ENCODE data around the gene SLC25A33.
A peak's percentile ranks its signal among the peaks of the same experiment; 100 is the strongest.

SLC25A33 gene

GRCh38 chr1:9561429-9561828 is 22.2 kb downstream of the SLC25A33 start:
- H3K9me3 ChIP-seq (ENCODE audit: control insufficient read depth, insufficient read depth, low read depth, low read length): no peaks in the 10 kb centered on the region
- H3K36me3 ChIP-seq (ENCODE audit: control insufficient read depth in 2 of 2, insufficient read depth in 1 of 2, low read length in 2 of 2): peaks cover 3 to 33% of the 10 kb centered on the region in 2 experiments; a peak in 2 of 3 replicates
- no peak overlapping the region for H3K4me3 ChIP-seq (ENCODE audit: low read depth, low read length)
- ChIA-PET POLR2A (interaction anchor here (0.7 to 1.1 kb wide), 2 partner anchors 20 to 22 kb away, joined by 3 to 8 read pairs; partner anchors contain the start of gene SLC25A33), CTCF (interaction anchor here (1.5 kb wide), 1 partner anchor 15 kb away, joined by 3 read pairs; no protein-coding TSS in a partner anchor)
- H3K4me1 ChIP-seq (ENCODE audit: control insufficient read depth, insufficient read depth, low read length): peaks cover 4% of the 10 kb centered on the region; the same call in 1 of the 2 replicates
- peak overlapping the region; percentile 35 for H3K27ac ChIP-seq (ENCODE audit: extremely low read depth, low read depth, low read length)
- no peak for TF ChIP-seq FEZF1 (tag by site-specific recombination; IDR thresholded peaks at IDR 0.05)
- TF ChIP-seq ZNF175 (tag by site-specific recombination; IDR thresholded peaks at IDR 0.05): no peak
- no peak for TF ChIP-seq ZNF513 (tag by site-specific recombination; IDR thresholded peaks at IDR 0.05)
- no peak for TF ChIP-seq ZNF132 (tag by site-specific recombination; IDR thresholded peaks at IDR 0.05; ENCODE audit: borderline replicate concordance)
- TF ChIP-seq ZNF660 (tag by site-specific recombination; IDR thresholded peaks at IDR 0.05): peak; percentile 69; the same call in 1 of the 2 replicates
- TF ChIP-seq MZF1 (tag by site-specific recombination; IDR thresholded peaks at IDR 0.05; ENCODE audit: borderline replicate concordance): peak; percentile 46; the same call in 1 of the 2 replicates
- no peak for TF ChIP-seq ZNF488 (tag by site-specific recombination; IDR thresholded peaks at IDR 0.05)
- TF ChIP-seq ZBTB8A (tag by site-specific recombination; IDR thresholded peaks at IDR 0.05): 0 out of 2 replicates have a peak, but pooled peaks have one; percentile 21
- TF ChIP-seq ZNF324 (tag by site-specific recombination; IDR thresholded peaks at IDR 0.05): no peak
- no peak; the same call in none of the 2 replicates for TF ChIP-seq ZNF549 (tag by site-specific recombination; IDR thresholded peaks at IDR 0.05)
- peak; percentile 56; the same call in 1 of the 2 replicates for TF ChIP-seq ZNF366 (tag by site-specific recombination; conservative IDR thresholded peaks at IDR 0.05)
- TF ChIP-seq, protein P1, sequence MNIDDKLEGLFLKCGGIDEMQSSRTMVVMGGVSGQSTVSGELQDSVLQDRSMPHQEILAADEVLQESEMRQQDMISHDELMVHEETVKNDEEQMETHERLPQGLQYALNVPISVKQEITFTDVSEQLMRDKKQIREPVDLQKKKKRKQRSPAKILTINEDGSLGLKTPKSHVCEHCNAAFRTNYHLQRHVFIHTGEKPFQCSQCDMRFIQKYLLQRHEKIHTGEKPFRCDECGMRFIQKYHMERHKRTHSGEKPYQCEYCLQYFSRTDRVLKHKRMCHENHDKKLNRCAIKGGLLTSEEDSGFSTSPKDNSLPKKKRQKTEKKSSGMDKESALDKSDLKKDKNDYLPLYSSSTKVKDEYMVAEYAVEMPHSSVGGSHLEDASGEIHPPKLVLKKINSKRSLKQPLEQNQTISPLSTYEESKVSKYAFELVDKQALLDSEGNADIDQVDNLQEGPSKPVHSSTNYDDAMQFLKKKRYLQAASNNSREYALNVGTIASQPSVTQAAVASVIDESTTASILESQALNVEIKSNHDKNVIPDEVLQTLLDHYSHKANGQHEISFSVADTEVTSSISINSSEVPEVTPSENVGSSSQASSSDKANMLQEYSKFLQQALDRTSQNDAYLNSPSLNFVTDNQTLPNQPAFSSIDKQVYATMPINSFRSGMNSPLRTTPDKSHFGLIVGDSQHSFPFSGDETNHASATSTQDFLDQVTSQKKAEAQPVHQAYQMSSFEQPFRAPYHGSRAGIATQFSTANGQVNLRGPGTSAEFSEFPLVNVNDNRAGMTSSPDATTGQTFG (tag by site-specific recombination; IDR thresholded peaks at IDR 0.05; ENCODE audit: borderline replicate concordance): no peak
- TF ChIP-seq ZBTB17 (tag by site-specific recombination; IDR thresholded peaks at IDR 0.05): no peak
- no peak for TF ChIP-seq SP2 (tag by site-specific recombination; IDR thresholded peaks at IDR 0.05)
- no peak for TF ChIP-seq ZSCAN23 (tag by site-specific recombination; IDR thresholded peaks at IDR 0.05)
- no peak for TF ChIP-seq ZNF670 (tag by site-specific recombination; IDR thresholded peaks at IDR 0.05; ENCODE audit: low read depth)
- peak; percentile 49; the same call in 1 of the 2 replicates for TF ChIP-seq PRDM1 (tag by site-specific recombination; IDR thresholded peaks at IDR 0.05)
- no peak for TF ChIP-seq OVOL3 (tag by site-specific recombination; IDR thresholded peaks at IDR 0.05)
- no peak for TF ChIP-seq SP3 (tag by site-specific recombination; IDR thresholded peaks at IDR 0.05)
- TF ChIP-seq ZNF274 (IDR thresholded peaks at IDR 0.05; ENCODE audit: low read length): no peak
- TF ChIP-seq ZNF274 (tag by site-specific recombination; IDR thresholded peaks at IDR 0.05; ENCODE audit: borderline replicate concordance): no peak
- no peak for TF ChIP-seq ZNF404 (tag by site-specific recombination; IDR thresholded peaks at IDR 0.05)
- no peak for TF ChIP-seq SCRT1 (tag by site-specific recombination; IDR thresholded peaks at IDR 0.05; ENCODE audit: borderline replicate concordance)
- TF ChIP-seq GLIS1 (tag by site-specific recombination; IDR thresholded peaks at IDR 0.05): no peak
- no peak for TF ChIP-seq ZNF174 (tag by site-specific recombination; IDR thresholded peaks at IDR 0.05)
- TF ChIP-seq ZNF184 (tag by site-specific recombination; IDR thresholded peaks at IDR 0.05): peak; percentile 90
- no peak for TF ChIP-seq ZSCAN18 (tag by site-specific recombination; IDR thresholded peaks at IDR 0.05)
- no peak for TF ChIP-seq KLF7 (tag by site-specific recombination; IDR thresholded peaks at IDR 0.05; ENCODE audit: borderline replicate concordance)
- TF ChIP-seq, protein P2, sequence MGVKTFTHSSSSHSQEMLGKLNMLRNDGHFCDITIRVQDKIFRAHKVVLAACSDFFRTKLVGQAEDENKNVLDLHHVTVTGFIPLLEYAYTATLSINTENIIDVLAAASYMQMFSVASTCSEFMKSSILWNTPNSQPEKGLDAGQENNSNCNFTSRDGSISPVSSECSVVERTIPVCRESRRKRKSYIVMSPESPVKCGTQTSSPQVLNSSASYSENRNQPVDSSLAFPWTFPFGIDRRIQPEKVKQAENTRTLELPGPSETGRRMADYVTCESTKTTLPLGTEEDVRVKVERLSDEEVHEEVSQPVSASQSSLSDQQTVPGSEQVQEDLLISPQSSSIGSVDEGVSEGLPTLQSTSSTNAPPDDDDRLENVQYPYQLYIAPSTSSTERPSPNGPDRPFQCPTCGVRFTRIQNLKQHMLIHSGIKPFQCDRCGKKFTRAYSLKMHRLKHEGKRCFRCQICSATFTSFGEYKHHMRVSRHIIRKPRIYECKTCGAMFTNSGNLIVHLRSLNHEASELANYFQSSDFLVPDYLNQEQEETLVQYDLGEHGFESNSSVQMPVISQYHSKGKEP (tag by site-specific recombination; IDR thresholded peaks at IDR 0.05): peak; percentile 87
- TF ChIP-seq ZNF645 (tag by site-specific recombination; IDR thresholded peaks at IDR 0.05): no peak
- no peak for TF ChIP-seq ZNF391 (tag by site-specific recombination; IDR thresholded peaks at IDR 0.05; ENCODE audit: borderline replicate concordance, low read depth)

All from HEK293 (cell line).